Left lobe of liver (tissue), 2 donors: ENCODE data around the gene OR5M10. TPM values are rescaled to one million over a fixed set of nuclear protein-coding genes. Genes with fewer than 3 reads are reported as not detected.
"Not testable (repeated sequence)": the region's sequence is repeated elsewhere in the genome, so short reads cannot be mapped to it uniquely, and the experiment has no call there.

Experiments used
- ATAC-seq: fragments of 200-7000 bp; cut with Tn5 transposase; one replicate; pipeline ENCODE4 v1.9.1; 2020; ENCODE audit warnings: mild to moderate bottlenecking, moderate library complexity
- DNase-seq: peaks from one replicate; pipeline ENCODE4 v3.0.0-alpha.2; 2020; ENCODE audit warnings: low spot score
- total RNA-seq: library from RNA; stranded (reverse); gene quantifications from one replicate; pipeline ENCODE4 v1.2.1, GENCODE V29; 2021
- donor health status: DM: no; HTN: no; CAD: no; lungs with moderate emphysema.
- donor health status: DM: no; HTN: yes; CAD: no.

Gene OR5M10
- not detected for total RNA-seq

DNA sequence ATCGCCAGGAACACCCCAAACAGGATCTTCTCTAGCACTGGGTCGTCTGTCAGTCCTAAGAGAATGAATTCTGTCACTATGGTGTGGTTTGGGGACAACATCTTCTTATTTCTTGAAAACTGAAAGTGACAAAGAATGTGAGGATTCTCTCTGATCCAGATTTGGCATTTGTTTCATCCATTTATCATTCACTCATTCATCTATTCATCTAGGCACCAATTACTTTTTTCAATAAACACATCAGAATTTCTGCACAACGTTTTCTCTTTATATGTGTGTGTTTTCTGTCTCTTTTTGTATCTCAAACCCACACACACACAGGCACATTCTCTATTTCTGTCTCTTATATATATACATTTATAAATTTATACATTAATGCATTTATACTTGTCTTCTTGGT, at the start of gene OR5M10:
Gene OR5M10, minus strand, starts transcription at position 101 of the 400 bp plus-strand sequence. Its CDS starts 0 bp downstream, at position 101.
- DNase-seq (no peak), ATAC-seq (no peak)

DNA sequence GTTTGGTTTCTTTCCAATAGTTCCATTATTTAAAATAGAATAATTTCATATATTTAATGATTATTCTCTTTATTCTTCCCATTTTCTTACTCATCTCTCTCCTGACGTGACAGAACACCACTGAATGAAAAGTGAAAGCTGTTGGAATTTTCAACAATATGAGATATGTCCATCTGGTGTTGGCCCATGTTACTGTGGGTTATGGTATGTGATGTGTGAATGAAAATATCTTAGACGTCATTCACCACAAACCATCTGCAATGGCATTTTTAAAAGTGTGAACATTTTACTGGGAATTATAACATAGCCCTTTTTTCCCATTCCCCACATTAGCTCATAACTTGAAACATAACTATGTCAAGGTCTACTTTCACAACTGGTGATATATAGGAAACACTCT, 48.4 kb upstream of the OR5M10 start:
- DNase-seq (no peak), ATAC-seq (no peak)

DNA sequence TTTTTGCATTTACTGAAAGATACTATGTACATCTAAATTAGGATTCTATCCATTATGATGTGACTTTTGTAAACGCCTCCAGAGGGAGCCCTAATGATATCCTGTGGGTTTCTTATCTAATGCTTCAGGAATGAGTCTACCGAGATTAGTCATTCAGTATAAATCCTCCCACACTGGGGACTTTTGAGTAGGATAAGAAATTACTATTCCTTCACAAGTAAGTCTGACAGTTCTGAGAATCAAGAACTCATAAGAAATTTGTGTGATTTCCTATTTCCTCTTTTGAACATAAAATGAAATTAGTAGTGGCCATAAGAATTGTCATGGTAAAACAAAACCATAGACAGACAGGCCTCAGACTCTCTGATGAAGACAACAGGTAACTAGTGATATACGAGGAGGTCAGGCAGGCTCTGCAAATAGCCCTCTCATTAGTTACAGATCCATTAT, 47.2 kb upstream of the OR5M10 start:
- ATAC-seq, result peak; percentile 79
- no peak for DNase-seq

DNA sequence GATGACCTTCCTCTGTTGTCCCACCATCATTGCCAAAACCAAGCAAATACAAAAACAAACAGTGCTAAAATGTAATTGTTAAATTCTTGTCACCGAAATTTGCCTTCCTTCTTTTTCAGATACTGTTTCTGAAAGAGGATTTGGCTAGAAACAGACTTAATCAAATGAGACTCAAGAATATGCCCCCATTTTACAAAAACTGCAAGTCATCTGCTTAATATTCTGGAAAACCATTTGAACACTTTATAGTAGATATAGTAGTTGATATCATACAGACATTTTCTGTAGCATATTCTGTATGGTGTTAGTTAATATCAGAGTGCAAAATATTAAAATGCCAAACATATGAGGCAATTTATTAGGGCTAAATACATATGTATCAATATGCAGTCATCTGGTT, 33.7 kb upstream of the OR5M10 start:
- no peak for DNase-seq
- ATAC-seq, result no peak

DNA sequence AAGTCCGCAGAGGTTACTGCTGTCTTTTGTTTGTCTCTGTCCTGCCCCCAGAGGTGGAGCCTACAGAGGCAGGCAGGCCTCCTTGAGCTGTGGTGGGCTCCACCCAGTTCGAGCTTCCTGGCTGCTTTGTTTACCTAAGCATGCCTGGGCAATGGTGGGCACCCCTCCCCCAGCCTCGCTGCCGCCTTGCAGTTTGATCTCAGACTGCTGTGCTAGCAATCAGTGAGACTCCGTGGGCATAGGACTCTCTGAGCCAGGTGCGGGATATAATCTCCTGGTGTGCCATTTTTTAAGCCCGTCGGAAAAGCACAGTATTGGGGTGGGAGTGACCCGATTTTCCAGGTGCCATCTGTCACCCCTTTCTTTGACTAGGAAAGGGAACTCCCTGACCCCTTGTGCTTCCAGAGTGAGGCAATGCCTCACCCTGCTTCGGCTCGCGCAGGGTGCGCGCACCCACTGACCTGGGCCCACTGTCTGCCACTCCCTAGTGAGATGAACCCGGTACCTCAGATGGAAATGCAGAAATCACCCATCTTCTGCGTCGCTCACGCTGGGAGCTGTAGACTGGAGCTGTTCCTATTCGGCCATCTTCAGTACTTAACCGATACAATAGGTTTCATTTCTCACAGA, 14.7 kb upstream of the OR5M10 start:
- not testable (repeated sequence) for ATAC-seq, DNase-seq

DNA sequence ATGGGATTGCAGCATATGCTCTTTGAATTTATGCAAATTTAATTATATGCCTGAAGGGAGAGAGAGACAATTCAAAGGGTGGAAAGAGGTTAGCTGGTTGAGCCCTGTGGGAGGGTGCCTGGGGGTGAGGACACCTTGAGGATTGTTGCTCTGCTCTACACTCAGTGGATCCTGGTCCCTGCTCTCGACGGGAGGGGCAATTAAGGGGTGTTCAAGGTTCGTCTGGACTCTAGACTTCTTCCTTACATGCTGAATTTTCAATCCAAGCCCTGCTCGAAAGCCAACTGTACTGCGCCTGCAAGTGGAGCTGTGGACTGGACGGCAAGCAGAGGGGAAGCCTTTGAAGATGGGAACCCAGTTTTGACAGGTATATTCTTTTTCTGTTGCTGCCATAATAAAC, 18.9 kb downstream of the OR5M10 start:
- DNase-seq, result no peak

DNA sequence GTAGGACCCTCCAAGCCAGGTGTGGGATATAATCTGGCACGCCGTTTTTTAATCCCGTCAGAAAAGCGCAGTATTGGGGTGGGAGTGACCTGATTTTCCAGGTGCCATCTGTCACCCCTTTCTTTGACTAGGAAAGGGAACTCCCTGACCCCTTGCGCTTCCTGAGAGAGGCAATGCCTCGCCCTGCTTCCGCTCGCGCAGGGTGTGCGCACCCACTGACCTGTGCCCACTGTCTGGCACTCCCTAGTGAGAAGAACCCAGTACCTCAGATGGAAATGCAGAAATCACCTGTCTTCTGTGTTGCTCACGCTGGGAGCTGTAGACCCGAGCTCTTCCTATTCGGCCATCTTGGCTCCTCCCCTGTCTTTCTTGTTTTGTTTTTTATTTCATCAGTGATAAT, 22.8 kb downstream of the OR5M10 start:
- not testable (repeated sequence) for ATAC-seq, DNase-seq

More for the DNA sequence above, 18.9 kb downstream of the OR5M10 start:
- no peak for ATAC-seq

DNA sequence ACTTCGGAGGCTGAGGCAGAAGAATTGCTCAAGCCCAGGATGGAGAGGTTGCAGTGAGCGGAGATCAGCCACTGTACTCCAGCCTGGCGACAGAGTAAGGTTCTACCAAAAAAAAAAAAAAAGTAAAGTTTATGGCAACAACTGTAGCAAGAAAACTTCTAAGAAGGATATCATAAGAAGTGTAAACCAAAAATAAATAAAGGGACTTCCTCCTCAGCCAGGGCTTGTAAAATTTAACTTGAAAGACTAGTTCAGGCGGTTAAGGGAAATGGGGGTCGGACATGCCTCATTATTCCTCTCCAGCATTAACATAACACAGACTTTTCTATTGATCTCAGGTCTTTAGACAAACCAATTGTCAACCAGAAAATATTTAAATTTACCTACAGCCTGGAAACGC, 32.0 kb downstream of the OR5M10 start:
- no peak for DNase-seq
- ATAC-seq, result no peak

DNA sequence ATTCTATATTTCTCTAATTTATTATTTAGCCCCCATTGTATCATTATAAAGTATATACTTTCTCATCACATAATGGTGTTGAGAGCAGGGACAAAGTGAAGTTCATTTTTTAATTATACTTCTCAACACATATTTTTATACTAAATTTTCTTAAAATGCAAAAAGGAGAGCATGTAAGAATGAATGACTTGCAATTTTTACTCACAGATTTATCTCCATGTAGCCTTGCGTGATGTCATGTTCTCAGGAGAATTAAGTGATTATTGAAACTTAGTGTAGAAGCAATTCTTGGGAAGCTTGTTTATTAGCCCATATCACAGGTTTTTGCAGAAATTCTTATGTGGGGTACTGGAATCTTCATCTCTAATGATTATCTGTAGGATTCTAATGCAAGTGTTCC, 33.8 kb downstream of the OR5M10 start:
- no peak for ATAC-seq

DNA sequence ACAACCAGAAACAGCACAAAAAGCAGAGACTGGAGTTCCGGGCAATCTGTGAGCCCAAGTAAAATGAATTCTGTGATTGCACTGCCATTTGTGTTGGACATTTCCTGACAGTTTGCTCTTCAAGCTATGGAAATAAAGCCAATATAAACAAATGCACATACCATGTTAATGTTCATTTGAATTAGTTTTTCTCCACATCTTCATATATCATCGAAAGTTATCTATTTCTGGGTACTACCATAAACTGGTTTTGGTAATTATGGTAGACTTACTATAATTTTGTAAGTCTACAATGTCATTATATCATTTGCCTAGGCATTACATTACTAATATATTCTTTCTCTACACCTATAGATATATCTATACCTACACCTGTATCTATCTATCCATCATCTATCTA, 34.4 kb downstream of the OR5M10 start, which contains the start of gene OR5M11:
Gene OR5M11, minus strand, starts transcription at position 101 of the 400 bp plus-strand sequence. Its CDS starts 0 bp downstream, at position 101.
- ATAC-seq (no peak), DNase-seq (no peak)

More for the DNA sequence above, 33.8 kb downstream of the OR5M10 start:
- no peak for DNase-seq

DNA sequence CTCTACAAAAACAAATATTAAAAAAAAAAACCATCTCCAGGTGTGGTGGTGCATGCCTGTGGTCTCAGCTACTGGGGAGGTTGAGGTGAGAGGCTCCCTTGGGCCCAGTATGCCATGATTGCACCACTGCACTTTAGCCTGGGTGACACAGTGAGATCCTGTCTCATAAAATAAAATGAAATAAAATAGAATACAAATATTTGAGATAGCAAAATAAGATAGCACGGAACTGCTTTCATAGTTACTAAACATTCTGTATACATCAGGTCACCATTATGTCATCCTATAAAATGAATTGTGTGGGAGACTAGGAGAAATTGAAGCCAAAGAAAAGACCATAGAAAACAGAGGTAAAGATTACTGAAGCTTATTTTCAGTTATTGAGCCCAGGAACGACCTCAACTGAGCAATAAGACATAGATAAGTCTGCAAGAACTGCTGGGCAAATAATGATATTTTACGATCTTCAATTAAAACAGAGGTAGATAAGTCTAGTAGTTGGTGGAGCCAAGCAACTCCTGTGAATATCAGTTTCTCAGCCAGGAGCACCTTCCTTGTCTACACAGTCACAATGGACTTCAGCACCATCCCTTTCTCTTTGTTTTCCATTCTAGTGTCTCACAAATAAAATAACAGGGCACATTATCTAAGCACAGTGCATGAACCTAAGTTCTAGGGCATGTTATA, 44.3 kb downstream of the OR5M10 start:
- DNase-seq, result no peak
- ATAC-seq, result no peak

DNA sequence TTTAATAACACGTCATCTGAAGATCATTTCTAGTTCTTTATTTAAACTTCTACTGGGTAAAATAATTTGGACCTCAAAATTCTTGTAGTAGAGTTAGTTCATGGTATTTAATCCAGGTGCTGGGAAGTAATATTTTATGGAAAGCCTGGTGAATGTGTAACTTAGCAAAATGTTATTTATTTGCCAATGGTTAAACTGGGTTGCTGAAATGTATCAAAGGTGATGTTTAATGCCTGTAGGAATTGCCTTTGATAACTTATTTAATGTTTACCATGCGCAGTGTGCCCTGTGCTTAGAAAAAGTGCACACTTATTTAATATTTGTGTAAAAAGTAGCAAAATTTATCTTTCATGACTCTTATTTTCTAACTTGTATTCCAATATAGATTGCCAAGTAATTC, 45.7 kb downstream of the OR5M10 start:
- DNase-seq (no peak), ATAC-seq (no peak)

Other genes starting within 250 kb of the OR5M10 start
- gene OR8K1, start 231.7 kb downstream of the OR5M10 start, total RNA-seq, result not detected
- gene OR8J1, start 223.4 kb downstream of the OR5M10 start, total RNA-seq, result not detected
- gene OR8U1, start 202.1 kb downstream of the OR5M10 start, total RNA-seq, result not detected
- gene OR5AL1, start 165.0 kb downstream of the OR5M10 start, total RNA-seq, result not detected
- not detected for gene OR5M3, start 104.4 kb downstream of the OR5M10 start, total RNA-seq
- gene OR5M8, start 86.4 kb downstream of the OR5M10 start, total RNA-seq, result not detected
- not detected for gene OR5M11, start 34.5 kb downstream of the OR5M10 start, total RNA-seq
- gene OR5M1, start 37.2 kb upstream of the OR5M10 start, total RNA-seq, result not detected
- gene OR5AP2, start 64.7 kb upstream of the OR5M10 start, total RNA-seq, result not detected
- gene OR5AR1, start 86.0 kb upstream of the OR5M10 start, total RNA-seq, result not detected
- gene OR9G1, start 121.4 kb upstream of the OR5M10 start, total RNA-seq, result not detected
- not detected for gene OR9G4, start 171.0 kb upstream of the OR5M10 start, total RNA-seq